ENCODE results near the gene CPLANE1.

CPLANE1 gene

DNA sequence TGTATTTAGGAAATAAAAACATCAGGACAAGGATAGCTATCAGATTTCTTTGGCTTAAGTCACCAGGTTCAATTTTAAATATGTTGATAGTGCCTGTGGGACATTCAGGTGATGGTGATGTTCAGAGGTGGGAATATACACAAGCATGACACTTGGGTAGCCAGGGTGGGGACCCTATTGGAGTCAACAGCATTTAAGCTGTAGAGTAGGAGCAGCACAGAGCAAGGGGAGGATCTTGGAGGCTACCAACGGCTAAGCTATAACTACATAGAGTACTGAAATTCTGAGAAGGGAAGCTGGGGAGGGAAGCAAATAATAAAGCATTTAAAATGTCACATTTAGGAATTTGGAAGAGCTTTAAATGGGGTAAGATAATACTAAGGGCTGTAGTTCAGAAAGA lies 177.7 kb downstream of the CPLANE1 start:
- DNase-seq (ENCODE audit: low read depth in 1 of 2, low spot score in 1 of 2) = no peak

DNA sequence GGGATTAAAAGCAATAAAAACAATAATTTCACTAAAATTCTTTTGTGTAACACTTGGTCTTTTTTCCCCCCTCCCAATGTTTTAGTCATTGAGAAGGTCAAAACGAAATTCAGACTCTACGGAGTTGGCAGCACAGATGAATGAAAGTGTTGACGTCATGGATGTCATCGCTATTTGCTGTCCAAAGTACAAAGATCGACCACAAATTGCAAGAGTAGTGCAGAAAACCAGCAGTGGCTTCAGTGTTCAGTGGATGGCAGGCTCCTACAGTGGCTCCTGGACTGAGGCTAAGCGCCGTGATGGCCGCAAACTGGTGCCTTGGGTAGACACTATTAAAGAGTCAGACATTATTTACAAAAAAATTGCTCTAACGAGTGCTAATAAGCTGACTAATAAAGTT lies 184.7 kb downstream of the CPLANE1 start:
- DNase-seq (ENCODE audit: low read depth in 1 of 2, low spot score in 1 of 2) = no peak

DNA sequence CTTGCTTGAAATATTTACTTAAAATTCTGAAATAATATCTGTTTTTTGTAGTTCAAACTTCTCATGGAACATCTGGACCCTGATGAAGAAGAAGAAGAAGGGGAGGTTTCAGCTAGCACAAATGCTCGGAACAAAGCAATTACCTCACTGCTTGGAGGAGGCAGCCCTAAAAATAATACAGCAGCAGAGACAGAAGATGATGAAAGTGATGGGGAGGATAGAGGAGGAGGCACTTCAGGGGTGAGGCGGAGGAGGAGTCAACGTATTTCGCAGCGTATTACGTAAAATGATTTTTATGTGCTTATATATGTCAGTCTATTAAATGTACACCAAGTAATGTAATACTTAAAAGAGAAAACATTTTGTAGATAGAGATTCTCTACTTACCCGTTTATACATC lies 185.4 kb downstream of the CPLANE1 start:
- DNase-seq (ENCODE audit: low read depth in 1 of 2, low spot score in 1 of 2) = no peak

DNA sequence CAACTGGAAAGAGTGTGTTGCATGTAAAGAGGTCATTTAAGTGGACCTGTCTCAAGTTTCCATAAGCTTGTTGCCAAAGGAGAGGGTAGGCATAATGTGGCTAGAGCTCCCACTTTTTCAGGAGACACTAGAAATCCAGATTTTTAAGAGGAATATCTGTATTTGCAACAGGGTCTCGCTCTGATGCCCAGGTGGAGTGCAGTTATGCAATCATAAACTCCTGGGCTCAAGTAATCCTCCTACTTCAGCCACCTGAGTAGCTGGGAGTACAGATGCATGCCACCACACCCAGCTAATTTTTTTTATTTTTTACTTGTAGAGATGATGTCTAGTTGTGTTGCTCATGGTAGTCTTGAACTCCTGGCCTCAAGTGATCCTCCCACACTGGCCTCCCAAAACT lies 189.1 kb downstream of the CPLANE1 start:
- no peak for DNase-seq (ENCODE audit: low read depth in 1 of 2, low spot score in 1 of 2)

DNA sequence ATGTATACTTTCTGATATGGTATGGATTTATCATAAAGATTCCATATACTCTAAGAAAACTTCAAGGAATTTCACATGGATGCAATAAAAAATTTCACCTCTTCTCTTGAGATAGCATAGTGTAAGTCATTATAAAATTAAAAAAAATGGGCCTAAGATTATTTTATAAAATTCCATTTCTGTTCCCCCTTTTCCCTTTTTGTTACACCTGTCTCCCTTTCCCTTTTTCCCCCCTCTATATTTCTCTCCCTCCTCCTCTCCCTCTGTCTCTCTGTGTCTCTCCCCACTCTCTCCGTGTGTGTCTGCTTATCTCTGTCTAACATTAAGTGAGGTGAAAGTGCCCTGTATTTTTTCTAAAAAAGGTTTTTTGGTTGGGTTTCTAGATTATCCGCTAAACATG lies 192.4 kb downstream of the CPLANE1 start:
- no peak for DNase-seq (ENCODE audit: low read depth in 1 of 2, low spot score in 1 of 2)
